H1 (cell line): ENCODE results near the gene LMX1A.

ENCODE experiments used
- ASH2L ChIP-seq: fragments of 200-600, 300-600 bp; sonication (generic); IDR thresholded peaks from one replicate; pipeline ENCODE4 v1.7.1; 2017; ENCODE audit warnings: low read length
- BCL11A ChIP-seq, 2 experiments: IDR thresholded peaks; one replicate each; pipeline ENCODE4 v1.6.1; 2011; ENCODE audit warnings: low read depth in 2 of 2, low read length in 2 of 2, mild to moderate bottlenecking in 2 of 2
- EZH2 ChIP-seq: fragments of 200-600 bp; sonication (generic); IDR thresholded peaks from 2 replicates; pipeline ENCODE4 v1.7.1; 2012; ENCODE audit warnings: low read depth, mild to moderate bottlenecking, moderate library complexity, low read length, inconsistent platforms; ENCODE audit not compliant: severe bottlenecking
- HDAC6 ChIP-seq: IDR thresholded peaks from one replicate; pipeline ENCODE4 v1.7.1; 2012; ENCODE audit warnings: low read depth, mild to moderate bottlenecking, inconsistent platforms, low read length, moderate library complexity
- JUND ChIP-seq: IDR thresholded peaks from 2 replicates; pipeline ENCODE4 v1.6.1; 2011; ENCODE audit warnings: mild to moderate bottlenecking, improper control_type of control experiment, low read length
- RAD21 ChIP-seq, 2 experiments: IDR thresholded peaks in 1 of 2; conservative IDR thresholded peaks in 1 of 2; 2 replicates each; pipeline ENCODE4 v1.6.1; 2011; ENCODE audit warnings: low read depth in 2 of 2, low read length in 2 of 2, improper control_type of control experiment in 1 of 2, inconsistent platforms in 1 of 2, mild to moderate bottlenecking in 1 of 2, moderate library complexity in 1 of 2
- RFX5 ChIP-seq: IDR thresholded peaks from 2 replicates; pipeline ENCODE4 v1.6.1; 2011; ENCODE audit warnings: low read depth, low read length, improper control_type of control experiment, borderline replicate concordance
- SIN3A ChIP-seq, 2 experiments: IDR thresholded peaks in 1 of 2; conservative IDR thresholded peaks in 1 of 2; 2 replicates each; pipeline ENCODE4 v1.6.1; 2011 to 2012; ENCODE audit warnings: low read length in 2 of 2, improper control_type of control experiment in 1 of 2, low read depth in 1 of 2, mild to moderate bottlenecking in 1 of 2
- TEAD4 ChIP-seq: IDR thresholded peaks from 2 replicates; pipeline ENCODE4 v1.6.1; 2012; ENCODE audit warnings: low read depth, low read length, inconsistent platforms, mixed read lengths
- ZNF274 ChIP-seq: IDR thresholded peaks from 2 replicates; pipeline ENCODE4 v1.7.0; 2012; ENCODE audit warnings: low read length, borderline replicate concordance; ENCODE audit errors: extremely low read depth
- TF ChIP-seq, protein P1 (sequence below), 3 experiments: IDR thresholded peaks; 1 replicate in 2 of 3; 2 replicates in 1 of 3; pipeline versions ENCODE4 v1.5.1 to v1.6.1; 2011; ENCODE audit warnings: low read length in 3 of 3, mild to moderate bottlenecking in 3 of 3, inconsistent platforms in 2 of 3, low read depth in 1 of 3, moderate library complexity in 1 of 3; ENCODE audit not compliant: insufficient read depth in 1 of 3; ENCODE audit errors: control extremely low read depth in 1 of 3

DNA sequence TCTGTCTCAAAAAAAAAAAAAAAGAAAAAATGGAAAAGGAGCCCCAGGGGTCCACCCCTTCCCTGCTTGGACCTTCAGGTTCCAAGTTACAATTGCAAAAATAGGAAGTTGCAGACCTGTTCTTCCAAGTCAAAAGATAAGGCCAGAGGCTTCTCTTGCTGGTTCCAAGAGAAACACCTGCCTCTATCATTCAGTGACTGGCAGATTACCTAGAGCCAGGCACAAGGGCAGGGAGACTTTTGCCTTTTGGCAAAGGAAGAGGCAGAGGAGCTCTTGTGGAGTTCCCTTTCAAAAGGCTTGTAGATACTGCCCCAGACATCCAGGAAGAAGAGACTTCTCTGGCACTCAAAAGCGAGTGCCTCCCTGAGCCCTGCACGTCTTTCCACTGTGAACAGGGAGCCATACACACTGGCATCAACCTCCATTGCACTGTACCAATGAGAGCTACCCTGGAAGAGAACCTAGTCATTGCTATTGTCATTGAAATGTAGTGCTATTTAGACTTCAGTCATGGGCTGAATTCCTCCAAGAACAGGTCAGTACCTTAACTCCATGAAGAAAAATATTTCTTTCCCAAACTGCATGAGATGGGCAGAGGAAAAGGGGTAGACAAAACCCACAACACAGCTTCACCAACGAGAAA, 91.2 kb downstream of the LMX1A start:
- TF ChIP-seq EZH2 (no peak), TEAD4 (no peak), ASH2L (no peak), RFX5 (no peak), JUND (no peak), SIN3A (conservative IDR thresholded peaks at IDR 0.05 in 1 of 2, IDR thresholded peaks at IDR 0.05 in 1 of 2; ENCODE audit: low read depth in 1 of 2, low read length in 2 of 2) (no peak), ZNF274 (no peak), RAD21 (IDR thresholded peaks at IDR 0.05 in 1 of 2, conservative IDR thresholded peaks at IDR 0.05 in 1 of 2; ENCODE audit: low read depth in 2 of 2, low read length in 2 of 2) (no peak), HDAC6 (no peak), BCL11A (IDR thresholded peaks at IDR 0.05; ENCODE audit: low read depth in 2 of 2, low read length in 2 of 2) (no peak)
- TF ChIP-seq, protein P1, sequence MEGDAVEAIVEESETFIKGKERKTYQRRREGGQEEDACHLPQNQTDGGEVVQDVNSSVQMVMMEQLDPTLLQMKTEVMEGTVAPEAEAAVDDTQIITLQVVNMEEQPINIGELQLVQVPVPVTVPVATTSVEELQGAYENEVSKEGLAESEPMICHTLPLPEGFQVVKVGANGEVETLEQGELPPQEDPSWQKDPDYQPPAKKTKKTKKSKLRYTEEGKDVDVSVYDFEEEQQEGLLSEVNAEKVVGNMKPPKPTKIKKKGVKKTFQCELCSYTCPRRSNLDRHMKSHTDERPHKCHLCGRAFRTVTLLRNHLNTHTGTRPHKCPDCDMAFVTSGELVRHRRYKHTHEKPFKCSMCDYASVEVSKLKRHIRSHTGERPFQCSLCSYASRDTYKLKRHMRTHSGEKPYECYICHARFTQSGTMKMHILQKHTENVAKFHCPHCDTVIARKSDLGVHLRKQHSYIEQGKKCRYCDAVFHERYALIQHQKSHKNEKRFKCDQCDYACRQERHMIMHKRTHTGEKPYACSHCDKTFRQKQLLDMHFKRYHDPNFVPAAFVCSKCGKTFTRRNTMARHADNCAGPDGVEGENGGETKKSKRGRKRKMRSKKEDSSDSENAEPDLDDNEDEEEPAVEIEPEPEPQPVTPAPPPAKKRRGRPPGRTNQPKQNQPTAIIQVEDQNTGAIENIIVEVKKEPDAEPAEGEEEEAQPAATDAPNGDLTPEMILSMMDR (IDR thresholded peaks at IDR 0.05; ENCODE audit: control extremely low read depth in 1 of 3, insufficient read depth in 1 of 3, low read depth in 1 of 3, low read length in 3 of 3), result no peak
